SK-N-SH treated with all-trans-retinoic acid at 6 μM for 48 hours (cell line): Measurements from ENCODE around the gene EZR.

Experiments
- ATAC-seq: fragments of 200-7000 bp; cut with Tn5 transposase; 3 replicates; pipeline ENCODE4 v1.9.1; 2020; ENCODE audit warnings: mild to moderate bottlenecking, moderate library complexity
- ARNTL ChIP-seq: fragments of 450-650 bp; formaldehyde crosslinking; IDR thresholded peaks from 2 replicates; pipeline ENCODE4 v1.5.0; 2020; ENCODE audit warnings: low read depth, mild to moderate bottlenecking, moderate library complexity, borderline replicate concordance
- BACH2 ChIP-seq: fragments of 250-450 bp; sonication (Bioruptor Pico); IDR thresholded peaks from 2 replicates; pipeline ENCODE4 v1.9.0; 2021; ENCODE audit warnings: mild to moderate bottlenecking, borderline replicate concordance
- CREB5 ChIP-seq: fragments of 250-450 bp; sonication (Bioruptor Pico); IDR thresholded peaks from 2 replicates; pipeline ENCODE4 v1.5.1; 2020; ENCODE audit warnings: low read depth, mild to moderate bottlenecking, moderate library complexity
- CSRNP3 ChIP-seq: fragments of 250-450 bp; sonication (Bioruptor Pico); IDR thresholded peaks from 2 replicates; pipeline ENCODE4 v1.5.1; 2021; ENCODE audit warnings: mild to moderate bottlenecking, moderate library complexity
- ESRRG ChIP-seq: fragments of 250-450 bp; sonication (Bioruptor Pico); IDR thresholded peaks from 2 replicates; pipeline ENCODE4 v1.6.1; 2021; ENCODE audit warnings: mild to moderate bottlenecking
- GLIS3 ChIP-seq: fragments of 250-450 bp; sonication (Bioruptor Pico); IDR thresholded peaks from 2 replicates; pipeline ENCODE4 v1.5.0; 2020; ENCODE audit warnings: mild to moderate bottlenecking, moderate library complexity
- ISL1 ChIP-seq: fragments of 250-450 bp; sonication (Bioruptor Pico); IDR thresholded peaks from 2 replicates; pipeline ENCODE4 v2.1.2; 2022; ENCODE audit warnings: mild to moderate bottlenecking, moderate library complexity
- OSR1 ChIP-seq: fragments of 250-450 bp; sonication (Bioruptor Pico); IDR thresholded peaks from 2 replicates; pipeline ENCODE4 v1.8.0; 2022; ENCODE audit warnings: moderate library complexity, mild to moderate bottlenecking, inconsistent platforms
- PATZ1 ChIP-seq: fragments of 250-450 bp; sonication (Bioruptor Pico); IDR thresholded peaks from 2 replicates; pipeline ENCODE4 v1.8.0; 2020; ENCODE audit warnings: mild to moderate bottlenecking, moderate library complexity, borderline replicate concordance
- POU6F1 ChIP-seq: fragments of 250-450 bp; sonication (Bioruptor Pico); IDR thresholded peaks from 2 replicates; pipeline ENCODE4 v1.8.0; 2021; ENCODE audit warnings: low read depth, mild to moderate bottlenecking, moderate library complexity, borderline replicate concordance
- PPARA ChIP-seq: fragments of 250-450 bp; sonication (Bioruptor Pico); IDR thresholded peaks from 2 replicates; pipeline ENCODE4 v1.5.0; 2020; ENCODE audit warnings: mild to moderate bottlenecking, borderline replicate concordance
- SNAI2 ChIP-seq: fragments of 250-450 bp; sonication (Bioruptor Pico); IDR thresholded peaks from 2 replicates; pipeline ENCODE4 v1.5.0; 2020; ENCODE audit warnings: mild to moderate bottlenecking, moderate library complexity
- TCF4 ChIP-seq: fragments of 250-450 bp; sonication (Bioruptor Pico); IDR thresholded peaks from 2 replicates; pipeline ENCODE4 v1.8.0; 2021; ENCODE audit warnings: mild to moderate bottlenecking, moderate library complexity, borderline replicate concordance
- TOX ChIP-seq: fragments of 250-450 bp; sonication (Bioruptor Pico); IDR thresholded peaks from 2 replicates; pipeline ENCODE4 v1.8.0; 2021; ENCODE audit warnings: mild to moderate bottlenecking, moderate library complexity, borderline replicate concordance
- ZC3H10 ChIP-seq: fragments of 250-450 bp; sonication (Bioruptor Pico); IDR thresholded peaks from 2 replicates; pipeline ENCODE4 v1.5.1; 2021; ENCODE audit warnings: mild to moderate bottlenecking, moderate library complexity
- ZFP3 ChIP-seq: fragments of 250-450 bp; sonication (Bioruptor Pico); IDR thresholded peaks from 2 replicates; pipeline ENCODE4 v1.5.0; 2020; ENCODE audit warnings: mild to moderate bottlenecking, moderate library complexity
- ZFP30 ChIP-seq: fragments of 450-650 bp; formaldehyde crosslinking; IDR thresholded peaks from 2 replicates; pipeline ENCODE4 v1.5.0; 2022; ENCODE audit warnings: mild to moderate bottlenecking, moderate library complexity
- ZNF565 ChIP-seq: fragments of 450-650 bp; formaldehyde crosslinking; conservative IDR thresholded peaks from 2 replicates; pipeline ENCODE4 v1.5.0; 2020; ENCODE audit warnings: low read depth, mild to moderate bottlenecking, moderate library complexity
- ZNF70 ChIP-seq: fragments of 450-650 bp; formaldehyde crosslinking; IDR thresholded peaks from 2 replicates; pipeline ENCODE4 v1.5.0; 2020; ENCODE audit warnings: mild to moderate bottlenecking, moderate library complexity
- ZNF8 ChIP-seq: fragments of 450-650 bp; formaldehyde crosslinking; IDR thresholded peaks from 2 replicates; pipeline ENCODE4 v1.5.0; 2020; ENCODE audit warnings: mild to moderate bottlenecking, moderate library complexity

EZR gene

GRCh38 chr6:158843751-158844683 is 24.8 kb upstream of the EZR start (continued):
- TF ChIP-seq TOX (CRISPR knock-in tag) (no peak), CREB5 (CRISPR knock-in tag) (no peak)

GRCh38 chr6:158841358-158841757 is 22.2 kb upstream of the EZR start:
- TF ChIP-seq ESRRG (CRISPR knock-in tag): no peak
- no peak for TF ChIP-seq BACH2 (CRISPR knock-in tag)
- no peak for TF ChIP-seq CREB5 (CRISPR knock-in tag)
- no peak for TF ChIP-seq TOX (CRISPR knock-in tag)
- no peak for TF ChIP-seq ZFP30
- TF ChIP-seq OSR1 (CRISPR knock-in tag): no peak
- no peak for TF ChIP-seq ZNF70 (CRISPR knock-in tag)
- no peak for TF ChIP-seq PATZ1 (CRISPR knock-in tag)
- no peak for TF ChIP-seq GLIS3 (CRISPR knock-in tag)
- no peak for TF ChIP-seq ISL1 (CRISPR knock-in tag)
- TF ChIP-seq ZC3H10 (CRISPR knock-in tag): no peak
- no peak for TF ChIP-seq PPARA (CRISPR knock-in tag)
- no peak for ATAC-seq

- TF ChIP-seq ISL1 (CRISPR knock-in tag) (no peak), PATZ1 (CRISPR knock-in tag) (no peak), ZC3H10 (CRISPR knock-in tag) (no peak), ARNTL (CRISPR knock-in tag) (no peak), GLIS3 (CRISPR knock-in tag) (no peak), ZNF565 (CRISPR knock-in tag) (no peak), OSR1 (CRISPR knock-in tag) (no peak), PPARA (CRISPR knock-in tag) (no peak), ZFP3 (CRISPR knock-in tag) (no peak), CREB5 (CRISPR knock-in tag) (no peak), POU6F1 (no peak), SNAI2 (CRISPR knock-in tag) (no peak), CSRNP3 (no peak), TCF4 (CRISPR knock-in tag) (no peak), ZNF8 (no peak)
- ATAC-seq: no peak
Observed at GRCh38 chr6:158840465-158840864, 21.3 kb upstream of the EZR start.
